ENCODE measurements around the gene LSP1. TPM values are rescaled to one million over a fixed set of nuclear protein-coding genes. Genes with fewer than 3 reads are reported as not detected.

Gene LSP1
- total and polyA plus RNA-seq, 2 donors from 2014 or later, result 8.4 to 26.1 TPM

DNA sequence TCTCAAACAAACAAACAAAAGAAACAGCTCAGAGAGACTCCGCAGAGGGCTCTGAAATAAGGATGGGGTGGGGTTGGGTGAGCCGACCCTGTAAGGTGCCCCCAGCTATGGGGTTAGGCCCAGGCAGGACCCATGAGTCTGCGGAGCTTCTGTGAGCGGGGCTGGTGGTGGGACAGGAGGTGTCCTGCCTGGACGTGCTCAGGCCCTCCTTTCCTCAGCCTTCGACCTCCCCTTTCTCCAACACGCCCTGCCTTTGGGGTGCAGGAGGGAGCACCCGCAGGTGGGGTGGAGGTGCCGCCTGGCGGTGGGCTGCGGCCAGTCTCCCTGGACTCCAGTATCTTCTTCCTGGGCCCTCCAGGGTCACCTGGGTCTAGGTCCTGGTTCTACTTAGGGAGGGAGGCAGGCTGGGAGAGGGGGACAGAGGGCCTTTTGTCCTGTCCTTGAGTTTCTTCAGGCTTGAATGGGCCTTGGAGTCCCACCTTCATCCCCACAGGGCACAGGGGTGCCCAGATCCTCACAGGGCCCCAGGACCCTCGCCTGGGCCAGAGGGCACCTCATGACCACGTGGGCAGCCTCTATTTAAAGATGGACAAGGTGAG lies 26.6 kb downstream of the LSP1 start:
- H3K4me3 ChIP-seq (ENCODE audit: low read length in 3 of 3), result no peak overlapping the region
- intact Hi-C loops (cut with DNase I), result no loop called here
- H3K27ac ChIP-seq (ENCODE audit: low read depth in 2 of 2, low read length in 2 of 2), result no peak overlapping the region
- no peaks in the 10 kb centered on the region for H3K27me3 ChIP-seq (ENCODE audit: control insufficient read depth, insufficient read depth, low read length)
- no peaks in the 10 kb centered on the region for H3K4me1 ChIP-seq (ENCODE audit: control insufficient read depth in 2 of 3, insufficient read depth in 2 of 3, low read depth in 1 of 3, low read length in 3 of 3)
- FAIRE-seq (no peak), DNase-seq (peak in 2 of 5 donors; percentile 35 to 69)
- TF ChIP-seq, protein P1, sequence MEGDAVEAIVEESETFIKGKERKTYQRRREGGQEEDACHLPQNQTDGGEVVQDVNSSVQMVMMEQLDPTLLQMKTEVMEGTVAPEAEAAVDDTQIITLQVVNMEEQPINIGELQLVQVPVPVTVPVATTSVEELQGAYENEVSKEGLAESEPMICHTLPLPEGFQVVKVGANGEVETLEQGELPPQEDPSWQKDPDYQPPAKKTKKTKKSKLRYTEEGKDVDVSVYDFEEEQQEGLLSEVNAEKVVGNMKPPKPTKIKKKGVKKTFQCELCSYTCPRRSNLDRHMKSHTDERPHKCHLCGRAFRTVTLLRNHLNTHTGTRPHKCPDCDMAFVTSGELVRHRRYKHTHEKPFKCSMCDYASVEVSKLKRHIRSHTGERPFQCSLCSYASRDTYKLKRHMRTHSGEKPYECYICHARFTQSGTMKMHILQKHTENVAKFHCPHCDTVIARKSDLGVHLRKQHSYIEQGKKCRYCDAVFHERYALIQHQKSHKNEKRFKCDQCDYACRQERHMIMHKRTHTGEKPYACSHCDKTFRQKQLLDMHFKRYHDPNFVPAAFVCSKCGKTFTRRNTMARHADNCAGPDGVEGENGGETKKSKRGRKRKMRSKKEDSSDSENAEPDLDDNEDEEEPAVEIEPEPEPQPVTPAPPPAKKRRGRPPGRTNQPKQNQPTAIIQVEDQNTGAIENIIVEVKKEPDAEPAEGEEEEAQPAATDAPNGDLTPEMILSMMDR (IDR thresholded peaks at IDR 0.05; ENCODE audit: borderline replicate concordance, extremely low read depth, insufficient read depth), result no peak
- H3K36me3 ChIP-seq (ENCODE audit: control insufficient read depth in 2 of 3, insufficient read depth in 3 of 3, low read length in 3 of 3), result no peaks in the 10 kb centered on the region
- H3K9ac ChIP-seq (ENCODE audit: low read length in 3 of 3), result no peak overlapping the region
- no peaks in the 10 kb centered on the region for H3K9me3 ChIP-seq (ENCODE audit: control insufficient read depth in 2 of 3, insufficient read depth in 1 of 3, low read length in 3 of 3)

- DNase-seq, result peak in 3 of 5 donors; percentile 54 to 76 (median 55)
- no peaks in the 10 kb centered on the region for H3K9me3 ChIP-seq (ENCODE audit: control insufficient read depth in 2 of 3, insufficient read depth in 1 of 3, low read length in 3 of 3)
- no peaks in the 10 kb centered on the region for H3K27me3 ChIP-seq (ENCODE audit: control insufficient read depth, insufficient read depth, low read length)
- H3K27ac ChIP-seq (ENCODE audit: low read depth in 2 of 2, low read length in 2 of 2), result no peak overlapping the region
- no peak for FAIRE-seq
- no peak overlapping the region for H3K4me3 ChIP-seq (ENCODE audit: low read length in 3 of 3)
- H3K36me3 ChIP-seq (ENCODE audit: control insufficient read depth in 2 of 3, insufficient read depth in 3 of 3, low read length in 3 of 3), result no peaks in the 10 kb centered on the region
- intact Hi-C loops (cut with DNase I), result no loop called here
- H3K9ac ChIP-seq (ENCODE audit: low read length in 3 of 3), result no peak overlapping the region
- TF ChIP-seq, protein P1 (IDR thresholded peaks at IDR 0.05; ENCODE audit: borderline replicate concordance, extremely low read depth, insufficient read depth), result no peak
- H3K4me1 ChIP-seq (ENCODE audit: control insufficient read depth in 2 of 3, insufficient read depth in 2 of 3, low read depth in 1 of 3, low read length in 3 of 3), result no peaks in the 10 kb centered on the region
Measured at GRCh38 chr11:1879941-1880720, 27.2 kb downstream of the LSP1 start.

- Histone ChIP-seq H3K4me3 (ENCODE audit: low read length in 3 of 3) (no peak overlapping the region), H3K9me3 (ENCODE audit: control insufficient read depth in 2 of 3, insufficient read depth in 1 of 3, low read length in 3 of 3) (no peaks in the 10 kb centered on the region), H3K4me1 (ENCODE audit: control insufficient read depth in 2 of 3, insufficient read depth in 2 of 3, low read depth in 1 of 3, low read length in 3 of 3) (no peaks in the 10 kb centered on the region), H3K27ac (ENCODE audit: low read depth in 2 of 2, low read length in 2 of 2) (no peak overlapping the region), H3K36me3 (ENCODE audit: control insufficient read depth in 2 of 3, insufficient read depth in 3 of 3, low read length in 3 of 3) (no peaks in the 10 kb centered on the region), H3K27me3 (ENCODE audit: control insufficient read depth, insufficient read depth, low read length) (no peaks in the 10 kb centered on the region), H3K9ac (ENCODE audit: low read length in 3 of 3) (no peak overlapping the region)
- DNase-seq (peak in 1 of 5 donors; percentile 43), FAIRE-seq (no peak)
- TF ChIP-seq, protein P1 (IDR thresholded peaks at IDR 0.05; ENCODE audit: borderline replicate concordance, extremely low read depth, insufficient read depth), result no peak
- intact Hi-C loops (cut with DNase I), result no loop called here
Measured at GRCh38 chr11:1880746-1881441, 28.0 kb downstream of the LSP1 start.
